A673 (cell line): ENCODE data around the gene NIN. TPM values are rescaled to one million over a fixed set of nuclear protein-coding genes. Genes with fewer than 3 reads are reported as not detected.

ENCODE experiments used
- BruUV-seq: library from RNA; stranded (reverse); fragments of 400-500 nt; replicated peaks from 2 replicates; lab custom pipeline; 2021; lab: Mats Ljungman, UMichigan
- CTCF ChIA-PET: fragments of 300-600 bp; sonication (Branson Sonifier 250); formaldehyde crosslinking; loops from one replicate; lab custom pipeline; 2022; ENCODE audit warnings: antibody characterized with exemption; lab: Charles Lee
- POLR2A ChIA-PET: fragments of 300-600 bp; sonication (Branson Sonifier 250); formaldehyde crosslinking; loops from one replicate; lab custom pipeline; 2022; ENCODE audit warnings: antibody characterized with exemption; ENCODE audit not compliant: low non-redundant PET; lab: Charles Lee
- DNase-seq: peaks from one replicate; pipeline ENCODE4 v3.0.0-alpha.2; 2015; ENCODE audit warnings: low spot score
- H3K27ac ChIP-seq: fragments of 200-600 bp; sonication (generic); 2 replicates; pipeline ENCODE4 v1.5.1; 2016; ENCODE audit warnings: mixed run types, low read depth, mild to moderate bottlenecking, mixed read lengths, antibody characterized with exemption, low read length; ENCODE audit not compliant: poor library complexity, severe bottlenecking
- H3K27me3 ChIP-seq: fragments of 200-600 bp; sonication (generic); replicated peaks from 2 replicates; pipeline ENCODE4 v1.6.1; 2017; ENCODE audit warnings: mixed run types, low read depth, mild to moderate bottlenecking, mixed read lengths, antibody characterized with exemption, low read length; ENCODE audit not compliant: insufficient read depth, poor library complexity
- H3K36me3 ChIP-seq: fragments of 200-600 bp; sonication (generic); 2 replicates; pipeline ENCODE4 v1.6.1; 2016; ENCODE audit warnings: mixed run types, mild to moderate bottlenecking, mixed read lengths, antibody characterized with exemption, low read length; ENCODE audit not compliant: insufficient read depth, poor library complexity, severe bottlenecking
- H3K4me1 ChIP-seq: fragments of 200-600 bp; sonication (generic); 2 replicates; pipeline ENCODE4 v1.6.1; 2017; ENCODE audit warnings: mixed run types, mild to moderate bottlenecking, mixed read lengths, antibody characterized with exemption, low read length; ENCODE audit not compliant: insufficient read depth, poor library complexity, severe bottlenecking
- H3K4me3 ChIP-seq: fragments of 200-600 bp; sonication (generic); 2 replicates; pipeline ENCODE4 v1.5.1; 2016; ENCODE audit warnings: low read depth, mixed run types, mild to moderate bottlenecking, mixed read lengths, low read length; ENCODE audit not compliant: poor library complexity, severe bottlenecking
- H3K9me3 ChIP-seq: fragments of 200-600 bp; sonication (generic); 2 replicates; pipeline ENCODE4 v1.6.1; 2016; ENCODE audit warnings: mixed run types, low read depth, mild to moderate bottlenecking, mixed read lengths, antibody characterized with exemption, low read length; ENCODE audit not compliant: poor library complexity, severe bottlenecking
- CTCF ChIP-seq: fragments of 300-800, 200-600 bp; sonication (generic); conservative IDR thresholded peaks from 2 replicates; pipeline ENCODE4 v1.5.1; 2017; ENCODE audit warnings: low read depth, mild to moderate bottlenecking, antibody characterized with exemption, low read length, moderate library complexity, mixed read lengths
- EZH2 ChIP-seq: fragments of 200-600 bp; sonication (generic); IDR thresholded peaks from 2 replicates; pipeline ENCODE4 v1.6.1; 2017; ENCODE audit warnings: borderline replicate concordance, low read depth, mild to moderate bottlenecking, mixed read lengths, antibody characterized with exemption, low read length; ENCODE audit not compliant: poor library complexity, severe bottlenecking
- intact Hi-C: fragments of 100-400 bp; cut with micrococcal nuclease; formaldehyde crosslinking; loops from one replicate; pipeline ENCODE4 v1.10.0; 2022; ENCODE audit not compliant: unreplicated experiment
- total RNA-seq: library from RNA; stranded (reverse); gene quantifications from 2 replicates; pipeline ENCODE4 v1.2.3, GENCODE V29; 2021

The NIN gene
- total RNA-seq, 1 experiment from 2014 or later, result 63.5 TPM

GRCh38 chr14:50790589-50790988 lies 40.4 kb downstream of the NIN start:
- ChIA-PET CTCF (no interaction called here), POLR2A (no interaction called here)
- H3K27me3 ChIP-seq, result no peaks in the 10 kb centered on the region
- DNase-seq, result no peak
- TF ChIP-seq CTCF, result no peak
- no peak for TF ChIP-seq EZH2
- peaks cover 18% of the 10 kb centered on the region for H3K4me1 ChIP-seq
- BruUV-seq, result no TSS peak
- intact Hi-C loops, result no loop called here
- no peaks in the 10 kb centered on the region for H3K36me3 ChIP-seq
- H3K27ac ChIP-seq, result no peak overlapping the region
- no peaks in the 10 kb centered on the region for H3K9me3 ChIP-seq
- no peak overlapping the region for H3K4me3 ChIP-seq

GRCh38 chr14:50786751-50787464 lies 44.1 kb downstream of the NIN start:
- no peak for TF ChIP-seq CTCF
- intact Hi-C loops, result no loop called here
- Histone ChIP-seq H3K27me3 (no peaks in the 10 kb centered on the region), H3K9me3 (no peaks in the 10 kb centered on the region), H3K4me3 (no peak overlapping the region), H3K4me1 (peaks cover 25% of the 10 kb centered on the region), H3K36me3 (no peaks in the 10 kb centered on the region), H3K27ac (no peak overlapping the region)
- CTCF ChIA-PET, result interaction anchor here (0.6 to 1.5 kb wide), 3 partner anchors 13 to 1297 kb away, joined by 3 to 5 read pairs (median 4); no protein-coding TSS in a partner anchor
- POLR2A ChIA-PET, result no interaction called here
- DNase-seq, result no peak
- no TSS peak for BruUV-seq

- Histone ChIP-seq H3K9me3 (no peaks in the 10 kb centered on the region), H3K4me1 (peaks cover 25% of the 10 kb centered on the region), H3K27ac (no peak overlapping the region), H3K36me3 (no peaks in the 10 kb centered on the region), H3K4me3 (no peak overlapping the region), H3K27me3 (no peaks in the 10 kb centered on the region)
- CTCF ChIA-PET, result interaction anchor here (0.7 kb wide), 1 partner anchor 71 kb away, joined by 3 read pairs; no protein-coding TSS in a partner anchor
- no peak for TF ChIP-seq EZH2
- TF ChIP-seq CTCF, result no peak
- DNase-seq, result no peak
- intact Hi-C loops, result no loop called here
- no TSS peak for BruUV-seq
- POLR2A ChIA-PET, result no interaction called here
Measured at GRCh38 chr14:50785457-50786063, 45.4 kb downstream of the NIN start.
